HG03432 (cell line): ENCODE measurements around the gene RDH11.
A peak's percentile ranks its signal among the peaks of the same experiment; 100 is the strongest.
"Not testable (repeated sequence)": the region's sequence is repeated elsewhere in the genome, so short reads cannot be mapped to it uniquely, and the experiment has no call there.

Source experiments
- ATAC-seq: cut with Tn5 transposase; IDR thresholded peaks from one replicate; pipeline ENCODE4 v1.9.1; 2021; ENCODE audit warnings: mild to moderate bottlenecking, moderate library complexity; ENCODE audit not compliant: unreplicated experiment

The RDH11 gene

GRCh38 chr14:67705211-67705610 is 9.6 kb upstream of the RDH11 start:
- no peak for ATAC-seq

GRCh38 chr14:67704484-67705089 is 9.0 kb upstream of the RDH11 start:
- ATAC-seq, result no peak

- no peak for ATAC-seq
These were observed 8.4 kb upstream of the RDH11 start for GRCh38 chr14:67703997-67704396.

- not testable (repeated sequence) for ATAC-seq
These were observed 5.9 kb upstream of the RDH11 start, which contains the start of gene RDH12 for GRCh38 chr14:67701492-67701891. TSS of gene RDH12 (plus strand) at chr14:67701886. CDS start at chr14:67722643, 20,757 bp downstream.

GRCh38 chr14:67698179-67698578 is 2.6 kb upstream of the RDH11 start:
- no peak for ATAC-seq

- ATAC-seq, result no peak
These were observed 1.4 kb upstream of the RDH11 start for GRCh38 chr14:67697006-67697405.

GRCh38 chr14:67694791-67695393 is 672 bp downstream of the RDH11 start:
- ATAC-seq, result peak; percentile 91

GRCh38 chr14:67690011-67690410 is 5.6 kb downstream of the RDH11 start:
- no peak for ATAC-seq

GRCh38 chr14:67683842-67684241 is 11.7 kb downstream of the RDH11 start:
- no peak for ATAC-seq

GRCh38 chr14:67680941-67681340 is 14.6 kb downstream of the RDH11 start:
- ATAC-seq, result no peak

- peak; percentile 98 for ATAC-seq
These were observed 15.4 kb downstream of the RDH11 start for GRCh38 chr14:67680121-67680602.

GRCh38 chr14:67679006-67679405 is 16.6 kb downstream of the RDH11 start:
- no peak for ATAC-seq

GRCh38 chr14:67675219-67675582 is 20.4 kb downstream of the RDH11 start:
- ATAC-seq, result no peak

GRCh38 chr14:67674480-67675218 is 20.9 kb downstream of the RDH11 start, which contains the start of gene VTI1B:
TSS of gene VTI1B (minus strand) at chr14:67674632. CDS start at chr14:67674489, 143 bp downstream.
- peak; percentile 90 for ATAC-seq

GRCh38 chr14:67674139-67674479 is 21.5 kb downstream of the RDH11 start:
- peak; percentile 57 for ATAC-seq

- no peak for ATAC-seq
These were observed 22.1 kb downstream of the RDH11 start for GRCh38 chr14:67673451-67673850.

GRCh38 chr14:67668559-67668958 is 27.0 kb downstream of the RDH11 start:
- peak; percentile 41 for ATAC-seq

GRCh38 chr14:67666750-67667449 is 28.7 kb downstream of the RDH11 start:
- peak; percentile 71 for ATAC-seq

GRCh38 chr14:67665868-67666267 is 29.7 kb downstream of the RDH11 start:
- ATAC-seq, result no peak

GRCh38 chr14:67663633-67664032 is 31.9 kb downstream of the RDH11 start:
- ATAC-seq, result no peak

GRCh38 chr14:67653651-67654280 is 41.8 kb downstream of the RDH11 start:
- ATAC-seq, result no peak
